HG03095 (cell line): ENCODE data around the gene ITPRIPL1.
A peak's percentile ranks its signal among the peaks of the same experiment; 100 is the strongest.
"Not testable (repeated sequence)": the region's sequence is repeated elsewhere in the genome, so short reads cannot be mapped to it uniquely, and the experiment has no call there.

Experiments used
- ATAC-seq: cut with Tn5 transposase; IDR thresholded peaks from one replicate; pipeline ENCODE4 v1.9.1; 2021; ENCODE audit warnings: moderate library complexity; ENCODE audit not compliant: unreplicated experiment

ITPRIPL1 gene

GRCh38 chr2:96325041-96325883 lies at the start of gene ITPRIPL1:
Gene ITPRIPL1, plus strand, starts transcription at chr2:96325317. Its CDS starts 523 bp downstream, at chr2:96325840.
- ATAC-seq = no peak

GRCh38 chr2:96276787-96277499 lies 48.2 kb upstream of the ITPRIPL1 start:
- ATAC-seq = no peak

- ATAC-seq = no peak
Observed at GRCh38 chr2:96287273-96287856, 37.8 kb upstream of the ITPRIPL1 start.

GRCh38 chr2:96291751-96292150 lies 33.4 kb upstream of the ITPRIPL1 start:
- ATAC-seq = no peak

- ATAC-seq = not testable (repeated sequence)
Observed at GRCh38 chr2:96294271-96294670, 30.8 kb upstream of the ITPRIPL1 start.

- ATAC-seq = no peak
Observed at GRCh38 chr2:96296925-96297324, 28.2 kb upstream of the ITPRIPL1 start.

- ATAC-seq = no peak
Observed at GRCh38 chr2:96301865-96302264, 23.3 kb upstream of the ITPRIPL1 start.

- no peak for ATAC-seq
Observed at GRCh38 chr2:96304606-96305005, 20.5 kb upstream of the ITPRIPL1 start.

GRCh38 chr2:96305091-96305978 lies 19.8 kb upstream of the ITPRIPL1 start, which contains the start of gene SNRNP200:
Gene SNRNP200, minus strand, starts transcription at chr2:96305546. Its CDS starts 109 bp downstream, at chr2:96305437.
- peak; percentile 94 for ATAC-seq

GRCh38 chr2:96305979-96306308 lies 19.2 kb upstream of the ITPRIPL1 start:
- ATAC-seq = no peak

- no peak for ATAC-seq
Observed at GRCh38 chr2:96306370-96306769, 18.7 kb upstream of the ITPRIPL1 start.

- ATAC-seq = no peak
Observed at GRCh38 chr2:96308248-96308647, 16.9 kb upstream of the ITPRIPL1 start.

- ATAC-seq = no peak
Observed at GRCh38 chr2:96315005-96315399, 10.1 kb upstream of the ITPRIPL1 start.

- no peak for ATAC-seq
Observed at GRCh38 chr2:96315400-96316071, 9.6 kb upstream of the ITPRIPL1 start.

GRCh38 chr2:96316999-96317398 lies 8.1 kb upstream of the ITPRIPL1 start:
- ATAC-seq = no peak

- no peak for ATAC-seq
Observed at GRCh38 chr2:96317584-96317997, 7.5 kb upstream of the ITPRIPL1 start.

- no peak for ATAC-seq
Observed at GRCh38 chr2:96318723-96319122, 6.4 kb upstream of the ITPRIPL1 start.

GRCh38 chr2:96319396-96319795 lies 5.7 kb upstream of the ITPRIPL1 start:
- ATAC-seq = no peak

- ATAC-seq = no peak
Observed at GRCh38 chr2:96320326-96320725, 4.8 kb upstream of the ITPRIPL1 start.
